Stimulated activated CD4-positive, alpha-beta T cell treated with anti-CD3 and anti-CD28 coated beads, Interleukin-15, amount 100 ng/mL, for 48 hours (primary cell): ENCODE measurements around the gene PCSK9.
"Not testable (repeated sequence)": the region's sequence is repeated elsewhere in the genome, so short reads cannot be mapped to it uniquely, and the experiment has no call there.

ENCODE experiments used
- DNase-seq, 2 donors: peaks; one replicate each; pipeline ENCODE4 v3.0.0-alpha.2; 2020; ENCODE audit warnings: low read depth in 2 of 2

The PCSK9 gene

DNA sequence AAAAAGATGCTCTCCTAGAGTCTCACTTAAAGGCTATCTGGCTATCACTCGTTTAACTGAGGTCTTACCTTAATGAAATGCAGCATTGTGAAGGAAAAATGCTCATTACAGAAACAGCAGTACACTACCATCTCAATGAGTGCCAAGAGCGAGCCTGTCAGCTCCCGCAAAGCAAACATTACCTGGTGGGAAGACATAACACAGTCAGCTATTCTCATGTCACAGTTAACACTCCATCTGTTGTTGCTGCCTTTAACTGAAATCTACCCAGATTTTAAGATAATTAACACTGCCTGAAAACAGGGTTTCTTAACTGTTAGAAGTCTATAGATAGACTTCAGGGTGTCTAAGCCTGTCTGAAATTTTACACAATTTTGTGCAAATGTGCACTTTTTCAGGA, 39.1 kb downstream of the PCSK9 start:
- DNase-seq = no peak

DNA sequence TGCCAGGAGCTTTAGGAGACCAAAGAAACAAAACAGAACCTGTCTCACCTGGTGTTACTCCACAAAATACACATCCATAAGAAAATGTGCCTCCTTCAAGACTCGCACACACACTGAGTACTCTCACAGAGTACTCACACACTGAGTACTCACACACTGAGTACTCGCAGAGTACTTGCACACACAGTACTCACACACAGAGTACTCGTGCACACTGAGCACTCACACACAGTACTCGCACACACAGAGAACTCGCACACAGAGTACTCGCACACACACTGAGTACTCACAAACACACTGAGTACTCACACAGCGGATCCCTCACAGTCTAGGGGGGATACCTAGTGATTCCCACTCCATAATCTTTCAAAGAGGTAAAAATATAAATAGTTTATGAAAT, 40.3 kb downstream of the PCSK9 start:
- DNase-seq = no peak

- no peak for DNase-seq
Measured at GRCh38 chr1:55081188-55081904, 42.0 kb downstream of the PCSK9 start.

GRCh38 chr1:55081905-55082296, 42.6 kb downstream of the PCSK9 start:
- no peak for DNase-seq

DNA sequence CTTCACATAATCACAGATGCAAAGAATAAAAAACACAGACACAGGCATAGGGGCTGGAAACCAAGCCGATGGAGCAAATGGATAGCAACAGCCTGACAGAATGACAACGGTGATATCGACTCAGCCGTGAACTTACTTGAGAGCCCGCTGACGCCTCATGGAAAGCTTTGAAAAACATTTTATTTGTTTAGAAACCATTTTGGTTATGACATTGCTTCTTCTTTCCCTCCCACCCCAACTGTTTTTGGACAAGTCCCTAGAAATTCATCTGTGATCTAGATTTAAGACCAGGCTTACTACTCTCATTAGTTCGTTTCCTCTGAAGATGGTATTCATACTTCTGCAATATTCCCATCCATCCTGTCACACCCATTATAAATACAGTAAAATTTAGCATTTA, 44.9 kb downstream of the PCSK9 start:
- DNase-seq = no peak

- DNase-seq = no peak
Measured at GRCh38 chr1:55087439-55087838, 48.1 kb downstream of the PCSK9 start.

- no peak for DNase-seq
Measured at GRCh38 chr1:55088413-55088812, 49.1 kb downstream of the PCSK9 start.

DNA sequence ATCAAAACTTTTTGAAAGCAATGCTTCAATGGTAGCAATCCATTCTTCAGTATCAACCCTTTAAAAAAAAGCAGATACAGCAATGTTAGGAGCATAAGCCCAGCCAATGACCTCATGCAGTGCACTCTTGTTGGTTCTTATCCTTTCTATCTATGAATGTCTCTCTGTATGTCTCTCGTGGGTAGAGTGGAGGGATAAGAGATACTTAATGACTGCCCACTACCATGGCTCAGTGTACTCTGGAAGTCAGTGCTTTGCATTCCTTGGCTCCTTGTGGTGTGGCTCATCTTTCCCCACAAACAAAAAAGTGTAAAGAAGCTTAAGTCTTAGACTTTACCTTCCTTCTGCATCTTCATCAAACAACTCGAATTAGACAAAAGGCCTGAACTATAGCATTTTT, 50.3 kb downstream of the PCSK9 start:
- DNase-seq = no peak

- DNase-seq = no peak
Measured at GRCh38 chr1:55092475-55092874, 53.1 kb downstream of the PCSK9 start.

DNA sequence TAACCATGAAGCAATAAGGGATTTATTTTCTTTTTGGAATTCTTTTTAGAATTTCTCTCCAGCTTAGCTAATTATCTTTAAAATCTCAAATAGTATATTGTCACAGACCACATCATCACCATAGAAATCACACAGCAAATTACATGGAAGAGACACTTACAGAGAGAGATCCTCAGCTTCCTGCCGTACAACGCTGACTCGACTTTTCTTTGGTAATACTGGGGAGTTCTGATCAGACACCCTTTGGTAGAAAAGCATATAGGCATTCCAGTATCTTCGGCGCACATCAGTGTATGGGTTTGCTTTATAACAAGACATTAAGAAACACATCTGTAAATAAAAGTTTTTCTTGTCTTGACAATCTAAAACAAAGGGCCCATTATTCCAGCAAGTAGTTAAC, 55.7 kb downstream of the PCSK9 start:
- DNase-seq = no peak

GRCh38 chr1:55103891-55104290, 64.5 kb downstream of the PCSK9 start:
- no peak for DNase-seq

DNA sequence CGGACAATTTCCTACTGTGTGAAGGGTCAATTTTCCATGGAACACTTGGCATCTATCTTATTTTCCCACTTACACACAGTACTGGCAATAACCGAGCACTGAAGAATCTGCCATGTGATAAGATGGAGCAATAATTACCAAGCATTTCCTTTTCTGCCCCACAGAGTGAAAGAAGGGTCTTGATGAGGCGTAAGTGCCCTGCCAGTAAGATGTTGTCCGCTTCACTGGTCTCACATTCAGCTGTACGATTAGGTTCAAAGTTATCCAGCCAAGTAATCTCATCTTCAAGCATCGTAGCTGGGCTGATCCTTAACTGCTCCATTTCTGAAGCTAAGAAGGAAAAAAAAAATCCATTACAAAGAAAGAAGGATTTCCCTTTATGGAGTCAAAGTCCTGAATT, 67.8 kb downstream of the PCSK9 start:
- no peak for DNase-seq

- DNase-seq = not testable (repeated sequence)
Measured at GRCh38 chr1:55109005-55109404, 69.7 kb downstream of the PCSK9 start.
